GM21367 (cell line): ENCODE data around the gene TMEM165.

Experiments used
- ATAC-seq: cut with Tn5 transposase; IDR thresholded peaks from one replicate; pipeline ENCODE4 v1.9.1; 2021; ENCODE audit not compliant: unreplicated experiment

The TMEM165 gene

DNA sequence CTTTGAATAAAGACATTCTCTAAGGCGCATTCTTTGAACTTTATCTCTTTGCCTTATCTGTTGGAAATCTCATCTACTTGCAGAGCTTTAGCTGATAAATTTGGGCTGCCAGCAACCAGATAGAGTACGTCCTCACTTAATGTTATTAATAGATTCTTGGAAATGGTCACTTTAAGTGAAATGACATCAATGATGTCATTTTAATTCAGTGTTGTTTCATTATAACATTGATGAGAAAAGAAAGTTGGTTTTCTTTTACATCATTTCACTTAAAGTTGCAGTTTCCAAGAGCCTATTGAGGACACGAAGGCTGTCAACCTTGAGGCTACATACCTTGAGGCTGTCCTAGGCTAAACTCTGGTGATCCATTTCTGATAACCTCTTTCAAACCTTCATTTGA lies 9.3 kb downstream of the TMEM165 start:
- ATAC-seq = no peak

DNA sequence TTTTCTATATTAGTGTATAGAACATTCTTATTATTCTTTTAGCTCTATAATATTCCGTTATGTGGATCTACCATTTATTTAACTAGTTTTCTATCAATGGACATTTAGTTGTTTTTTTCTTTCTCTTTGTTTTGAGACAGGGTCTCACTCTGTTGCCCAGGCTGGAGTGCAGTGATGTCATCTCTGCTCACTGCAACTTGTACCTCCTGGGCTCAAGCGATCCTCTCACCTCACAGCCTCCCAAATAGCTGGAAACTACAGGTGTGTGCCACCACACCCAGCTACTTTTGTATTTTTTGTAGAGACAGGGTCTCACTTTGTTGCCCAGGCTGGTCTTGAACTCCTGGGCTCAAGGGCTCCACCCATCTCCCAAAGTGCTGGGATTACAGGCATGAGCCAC lies 10.8 kb downstream of the TMEM165 start:
- no peak for ATAC-seq

DNA sequence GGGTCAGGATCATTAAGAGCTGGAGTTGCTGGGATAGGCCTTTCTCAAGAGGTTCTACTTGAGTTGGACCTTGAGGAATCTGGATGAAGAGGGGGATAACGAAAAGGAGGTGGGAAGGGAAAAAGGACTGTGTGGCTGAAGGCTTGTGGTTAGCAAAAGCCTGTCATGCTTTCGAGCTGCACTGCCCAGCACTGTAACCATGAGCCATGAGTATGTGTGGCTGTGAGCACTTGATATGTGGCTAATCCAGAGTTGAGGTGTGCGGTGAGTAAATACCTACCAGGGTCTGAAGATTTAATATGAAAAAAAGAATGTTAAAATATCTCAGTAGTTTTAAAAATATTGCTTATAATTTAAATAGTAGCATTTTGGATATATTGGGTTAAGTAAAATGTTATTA lies 11.4 kb downstream of the TMEM165 start:
- no peak for ATAC-seq

DNA sequence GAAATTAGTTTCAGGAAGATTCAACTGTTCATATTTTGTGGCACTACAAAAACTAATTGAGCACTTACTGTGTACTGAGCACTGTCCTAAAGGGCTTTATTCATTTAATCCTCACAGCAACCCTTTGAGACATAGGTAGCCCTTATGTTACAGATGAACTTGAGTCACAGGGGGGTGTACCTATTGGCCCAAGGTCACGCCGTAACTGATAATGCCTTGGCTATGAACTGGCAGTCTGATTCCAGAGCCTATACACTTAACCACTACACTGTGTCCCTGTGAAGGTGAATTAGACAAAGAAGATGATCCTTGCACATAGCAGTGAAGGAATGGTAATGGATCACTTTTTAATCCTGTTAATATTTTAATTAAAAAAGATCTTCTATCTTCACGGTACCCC lies 12.0 kb downstream of the TMEM165 start:
- no peak for ATAC-seq

DNA sequence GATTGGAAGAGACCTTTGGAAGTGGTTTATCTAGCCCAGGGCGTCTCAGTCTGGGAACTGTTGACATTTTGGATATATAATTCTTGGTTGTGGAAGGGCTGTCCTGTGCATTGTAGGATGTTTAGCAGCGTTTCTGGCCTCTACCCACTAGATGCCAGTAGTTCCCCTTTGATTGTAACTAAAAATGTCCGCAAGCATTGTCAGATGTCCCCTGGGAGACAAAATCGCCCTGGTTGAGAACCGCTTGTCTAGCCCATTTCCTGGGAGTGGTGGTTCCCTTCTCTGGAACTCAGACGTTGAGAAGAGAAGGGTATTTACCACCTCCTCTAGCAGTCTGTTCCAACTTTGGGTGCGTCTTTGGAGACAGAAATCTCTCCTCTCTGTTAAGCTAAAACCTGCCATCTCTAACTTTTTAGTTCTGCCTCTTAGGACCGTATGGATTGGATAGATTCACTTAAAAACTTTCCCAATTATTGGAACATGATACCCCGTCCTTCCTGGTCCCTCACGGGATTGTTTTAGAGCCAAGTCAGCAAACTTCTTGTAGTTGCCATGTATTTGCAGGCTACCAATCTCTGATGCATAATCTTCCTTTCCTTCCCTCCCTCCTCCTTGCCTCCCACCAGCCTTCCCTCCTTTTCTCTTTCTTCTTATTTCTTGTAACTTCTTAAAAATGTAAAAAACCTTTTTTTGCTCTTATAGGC lies 13.9 kb downstream of the TMEM165 start:
- peak; percentile 56 for ATAC-seq

DNA sequence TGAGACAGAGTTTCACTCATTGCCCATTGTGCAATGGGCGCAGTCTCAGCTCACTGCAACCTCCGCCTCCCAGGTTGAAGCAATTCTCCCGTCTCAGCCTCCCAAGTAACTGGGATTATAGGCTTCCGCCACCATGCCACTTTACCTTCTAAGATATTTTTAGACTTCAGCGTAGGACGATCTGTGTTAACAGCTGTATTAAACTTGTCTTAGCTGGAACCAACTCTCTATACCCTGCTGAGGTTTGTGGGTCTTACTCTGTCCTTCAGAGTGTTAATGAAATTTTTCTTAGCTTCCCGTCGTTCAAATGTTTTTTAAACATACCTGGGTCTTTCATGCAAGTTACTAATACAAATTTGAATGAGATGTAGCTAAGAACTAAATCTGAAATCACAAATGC lies 14.7 kb downstream of the TMEM165 start:
- ATAC-seq = no peak

DNA sequence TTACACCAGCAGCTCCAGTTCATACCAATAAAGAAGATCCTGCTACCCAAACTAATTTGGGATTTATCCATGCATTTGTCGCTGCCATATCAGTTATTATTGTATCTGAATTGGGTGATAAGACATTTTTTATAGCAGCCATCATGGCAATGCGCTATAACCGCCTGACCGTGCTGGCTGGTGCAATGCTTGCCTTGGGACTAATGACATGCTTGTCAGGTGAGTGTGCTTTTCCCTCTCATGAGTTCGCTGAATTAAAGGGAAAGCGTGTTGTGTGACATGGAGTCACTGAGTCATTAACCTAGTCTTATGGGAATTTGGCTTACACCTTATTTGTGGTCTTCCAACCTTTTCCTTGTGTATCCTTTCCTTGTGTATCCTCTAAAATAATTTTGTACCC lies 15.9 kb downstream of the TMEM165 start:
- ATAC-seq = no peak

DNA sequence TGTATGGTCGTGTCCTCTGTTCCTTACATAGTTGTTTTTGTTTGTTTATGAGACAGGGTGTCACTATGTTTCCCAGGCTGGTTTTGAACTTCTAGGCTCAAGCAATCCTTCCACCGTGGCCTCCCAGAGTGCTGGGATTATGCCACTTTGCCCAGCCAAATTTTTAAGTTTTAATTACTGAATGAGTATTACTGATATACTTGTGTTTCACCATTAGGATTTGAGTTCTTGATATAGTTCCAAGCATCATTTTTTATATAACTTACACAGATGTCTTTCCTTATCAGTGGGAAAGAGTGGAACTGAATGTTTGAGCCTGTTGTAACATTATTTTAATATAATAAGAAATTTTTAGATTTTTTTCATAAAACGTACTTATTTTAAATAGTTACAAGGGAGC lies 20.4 kb downstream of the TMEM165 start:
- no peak for ATAC-seq

DNA sequence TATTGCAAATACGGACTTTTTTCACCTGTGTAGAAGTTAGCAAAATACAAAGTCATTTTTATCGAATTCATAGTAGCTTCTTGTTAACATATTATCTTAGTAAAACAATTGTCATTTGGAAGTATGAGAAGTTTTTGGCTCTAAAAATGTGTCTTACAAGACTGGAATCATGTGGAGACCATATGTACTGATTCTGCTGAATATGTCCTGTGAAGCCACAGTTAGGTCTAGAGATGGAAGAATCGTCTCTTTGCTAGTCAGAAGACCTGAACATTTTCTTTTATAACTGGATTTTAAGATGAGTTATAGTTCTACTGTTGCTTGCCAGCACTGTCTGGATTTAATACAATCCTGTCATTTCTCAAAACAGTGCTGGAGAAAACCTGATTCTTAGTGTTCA lies 29.0 kb downstream of the TMEM165 start:
- no peak for ATAC-seq

DNA sequence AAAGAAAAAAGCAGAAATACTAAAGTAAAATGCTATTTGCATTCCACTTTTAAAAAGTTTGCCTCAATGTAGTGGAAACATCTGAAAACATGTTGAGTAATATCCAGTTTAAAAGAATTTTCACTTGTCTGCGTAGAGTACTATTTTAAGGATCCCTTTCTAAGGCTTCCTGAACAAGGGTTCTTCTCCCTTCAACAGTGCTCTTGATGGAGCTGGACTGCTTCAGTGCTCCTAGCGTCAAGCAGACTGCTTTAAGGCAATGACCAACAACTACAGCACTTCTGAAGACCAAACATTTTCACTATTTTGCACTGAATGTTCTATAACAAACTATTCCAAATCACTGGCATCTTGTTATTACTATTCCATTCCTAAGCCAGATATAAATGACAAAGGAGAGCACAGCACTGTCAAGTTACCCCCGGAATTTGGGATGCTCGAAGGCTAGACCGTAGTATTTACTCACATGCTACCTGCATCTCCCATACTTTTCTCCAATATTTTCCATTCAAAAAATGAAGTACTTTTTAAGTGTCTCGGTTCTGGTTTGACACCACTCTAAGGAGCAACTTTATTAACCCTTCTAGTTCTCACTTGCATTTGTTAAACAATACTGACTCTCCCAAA lies 36.1 kb downstream of the TMEM165 start:
- no peak for ATAC-seq

DNA sequence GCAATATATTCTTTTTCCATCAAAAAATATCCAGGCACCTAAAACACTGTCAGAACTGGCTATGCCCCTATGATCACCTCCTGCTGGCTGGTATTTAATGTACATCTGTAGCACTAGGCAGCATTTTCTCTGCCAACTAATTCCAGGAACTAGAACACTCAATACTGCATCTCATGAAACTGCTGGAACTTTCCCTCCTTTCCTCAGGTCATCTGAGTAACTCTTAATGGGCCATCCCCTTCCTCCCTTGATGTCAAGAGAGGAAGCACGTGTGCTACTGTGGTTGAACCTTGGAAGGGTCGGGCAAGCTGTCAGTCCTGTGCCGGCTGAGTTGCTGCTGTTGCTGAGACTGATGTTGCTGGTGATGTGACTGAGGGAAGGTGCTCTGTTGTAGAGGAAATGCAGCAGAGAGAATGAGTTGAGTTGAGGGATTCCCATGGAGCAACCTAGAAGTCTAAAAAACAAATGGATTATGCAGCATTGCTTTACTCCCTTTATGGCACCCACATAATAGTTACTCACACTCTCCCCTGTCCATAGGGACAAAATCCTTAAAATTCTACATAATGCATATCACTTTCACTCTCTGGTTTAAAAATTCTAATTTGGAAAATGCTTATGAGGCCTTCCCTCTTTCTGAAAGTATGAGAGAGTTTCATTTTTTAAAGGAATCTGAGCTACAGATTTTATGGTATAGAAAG lies 39.5 kb downstream of the TMEM165 start:
- ATAC-seq = no peak

DNA sequence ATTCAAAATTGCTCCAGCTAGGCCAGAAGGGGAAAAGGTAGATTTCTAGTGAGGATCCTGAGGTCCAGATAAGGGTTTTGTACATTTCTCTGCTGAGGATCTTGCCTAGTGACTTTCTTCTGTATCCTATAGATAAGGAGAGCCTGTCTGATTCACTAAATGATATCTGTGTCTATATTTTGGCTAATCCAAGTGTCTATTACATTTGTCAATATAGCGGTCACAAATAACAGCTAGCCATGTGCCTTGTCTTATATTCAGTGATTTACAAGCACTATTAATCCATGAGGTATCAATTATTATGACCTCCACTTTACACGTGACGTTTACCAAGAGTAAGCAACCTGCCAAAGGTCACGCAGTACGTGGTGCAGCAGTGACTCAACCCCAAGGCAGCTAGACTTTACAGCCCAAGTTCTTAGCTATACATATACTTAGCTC lies 41.6 kb downstream of the TMEM165 start:
- no peak for ATAC-seq

DNA sequence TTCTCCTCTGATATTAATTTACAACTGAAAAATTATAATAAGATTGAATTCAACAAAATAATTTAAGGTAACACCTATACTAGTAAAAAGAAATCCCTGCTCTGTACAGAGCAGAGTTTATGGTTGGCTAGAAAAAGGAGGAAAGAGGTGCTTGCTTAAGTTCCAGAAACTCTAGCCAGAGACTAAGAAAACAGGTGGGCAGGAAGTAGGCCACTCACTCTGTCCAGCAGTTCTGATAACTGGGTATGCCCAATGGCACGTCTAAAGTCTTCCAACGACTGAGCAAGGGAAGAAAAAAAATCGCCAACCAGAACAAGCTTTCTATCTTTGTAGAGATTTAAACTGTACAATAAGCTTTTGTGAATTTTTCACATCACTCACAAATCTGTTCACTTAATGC lies 42.1 kb downstream of the TMEM165 start:
- ATAC-seq = no peak

DNA sequence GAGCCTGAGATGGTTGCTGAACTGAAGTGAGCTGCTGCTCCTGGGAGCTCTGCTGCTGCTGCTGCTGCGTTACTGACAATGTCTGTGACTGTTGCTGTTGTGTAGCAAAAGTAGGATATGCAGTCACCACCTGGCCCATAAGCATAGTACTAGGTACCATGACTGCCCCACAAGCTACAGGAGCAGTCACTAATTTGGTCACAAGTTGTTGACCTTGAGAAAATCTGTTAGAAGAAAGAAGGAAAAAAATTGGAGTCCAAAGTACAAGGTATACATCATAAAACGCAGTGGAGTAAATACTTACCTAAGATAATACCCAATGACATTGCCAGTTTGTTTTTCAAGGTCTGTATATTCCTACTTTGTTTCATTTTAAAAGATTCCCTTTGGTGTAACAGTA lies 42.6 kb downstream of the TMEM165 start:
- no peak for ATAC-seq

DNA sequence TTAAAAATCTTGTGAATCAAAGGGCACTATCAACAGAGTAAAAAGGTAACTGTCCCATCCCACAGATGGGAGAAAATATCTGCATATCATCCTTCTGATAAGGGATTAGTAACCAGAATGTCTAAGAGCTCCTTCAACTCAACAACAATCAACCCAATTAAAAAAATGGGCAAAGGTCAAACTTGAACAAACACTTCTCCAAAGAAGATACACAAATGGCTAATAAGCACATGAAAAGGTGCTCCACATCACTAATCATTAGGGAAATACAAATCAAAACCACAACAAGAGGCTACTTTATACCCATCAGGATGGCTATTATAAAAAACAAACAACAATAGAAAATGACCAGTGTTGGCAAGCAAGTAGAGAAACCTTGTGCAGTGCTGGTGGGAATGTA lies 43.3 kb downstream of the TMEM165 start:
- no peak for ATAC-seq

DNA sequence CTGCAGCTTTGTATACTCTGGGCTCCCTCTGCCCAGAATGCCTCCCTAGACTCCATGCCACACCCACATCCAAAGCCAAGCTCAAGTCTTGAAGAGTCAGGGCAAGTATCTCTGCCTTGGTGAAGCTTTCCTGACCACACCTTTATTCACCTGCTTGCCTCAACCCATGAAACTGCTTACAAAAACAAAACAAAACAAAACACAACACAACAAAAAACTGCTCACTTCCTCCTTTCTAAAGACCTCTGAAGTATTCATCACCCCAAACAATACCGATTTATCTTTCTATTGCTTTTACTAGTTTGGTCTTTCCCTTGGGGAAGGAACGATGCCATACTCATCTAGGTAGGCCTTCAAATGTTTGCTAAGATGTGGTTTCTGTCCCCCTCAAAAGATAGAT lies 45.0 kb downstream of the TMEM165 start:
- no peak for ATAC-seq

DNA sequence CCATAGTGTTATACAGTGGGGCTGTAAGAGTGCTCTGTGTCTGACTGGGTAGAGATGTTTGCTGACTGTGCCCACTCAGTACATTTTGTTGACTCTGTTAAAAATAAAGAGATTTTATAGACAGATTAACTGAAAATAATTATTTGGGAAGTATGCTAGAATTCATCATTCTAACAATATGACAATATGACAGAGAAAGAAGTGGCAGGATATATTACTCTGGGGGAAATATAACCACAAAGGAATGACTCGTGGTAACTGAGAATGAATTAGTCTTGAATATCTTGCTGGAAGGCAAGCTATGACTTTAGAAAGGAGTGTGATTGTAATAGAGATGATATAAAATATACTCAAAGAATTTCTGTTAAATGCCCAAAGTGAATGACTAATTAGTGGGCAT lies 46.8 kb downstream of the TMEM165 start:
- no peak for ATAC-seq

DNA sequence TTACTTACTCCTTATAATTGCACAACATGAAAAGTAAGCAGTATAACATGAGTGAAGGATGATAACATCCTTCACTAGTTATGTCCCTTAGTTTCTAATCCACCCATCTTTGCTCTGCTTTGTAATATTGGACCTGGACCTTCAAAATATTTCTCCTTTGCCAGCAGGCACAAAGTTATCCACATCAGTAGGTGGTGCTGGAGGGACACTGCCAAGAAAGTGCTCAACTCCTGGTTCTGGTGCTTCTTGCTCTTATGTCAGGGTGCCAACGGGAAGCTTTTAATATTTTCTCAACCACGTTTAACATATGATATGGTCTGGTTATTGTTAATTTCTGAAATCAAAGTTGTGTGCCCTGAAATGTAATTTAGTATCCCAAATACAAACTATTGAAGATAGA lies 49.1 kb downstream of the TMEM165 start:
- no peak for ATAC-seq

DNA sequence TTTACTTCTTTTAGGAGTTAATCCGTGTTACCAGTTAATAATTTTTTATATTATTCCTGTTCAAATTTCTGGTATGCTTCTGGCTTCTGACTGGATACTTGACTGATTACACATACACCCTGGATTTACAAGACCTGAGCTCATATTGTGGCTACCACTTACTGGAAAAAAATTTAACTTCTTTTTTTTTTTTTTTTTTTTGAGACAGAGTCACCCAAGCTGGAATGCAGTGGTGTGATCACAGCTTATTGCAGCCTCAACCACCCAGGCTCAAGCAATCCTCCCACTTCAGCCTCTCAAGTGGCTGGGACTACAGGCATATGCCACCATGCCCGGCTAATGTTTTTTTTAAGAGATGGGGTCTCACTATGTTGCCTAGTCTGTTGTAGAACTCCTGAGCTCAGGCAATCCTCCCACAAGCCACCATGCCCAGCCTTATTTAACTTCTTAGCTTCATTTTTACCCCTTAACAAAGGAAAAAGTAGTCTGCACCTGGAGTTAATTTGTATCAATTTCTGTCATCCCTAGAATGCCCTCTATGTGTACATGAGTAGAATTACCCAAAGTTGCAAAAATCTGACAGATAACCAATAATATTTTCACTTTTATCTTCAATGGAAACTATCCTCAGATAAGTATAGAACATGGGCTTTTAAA lies 50.3 kb downstream of the TMEM165 start:
- ATAC-seq = no peak

DNA sequence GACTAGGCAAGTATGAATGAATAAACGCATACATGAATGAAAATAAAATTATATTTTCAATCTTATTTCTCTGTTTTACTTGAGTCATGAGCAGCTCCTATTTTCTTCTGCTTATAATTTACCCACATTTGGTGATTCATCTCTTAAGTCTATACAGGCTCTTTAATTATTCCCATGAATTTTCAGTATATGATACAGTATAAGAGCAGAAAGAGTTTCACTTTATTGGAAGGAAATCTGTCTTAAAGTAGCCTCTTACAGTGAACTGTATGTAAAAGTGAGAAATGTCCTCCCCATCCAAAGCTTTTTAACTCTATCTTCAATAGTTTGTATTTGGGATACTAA lies 50.8 kb downstream of the TMEM165 start:
- no peak for ATAC-seq

DNA sequence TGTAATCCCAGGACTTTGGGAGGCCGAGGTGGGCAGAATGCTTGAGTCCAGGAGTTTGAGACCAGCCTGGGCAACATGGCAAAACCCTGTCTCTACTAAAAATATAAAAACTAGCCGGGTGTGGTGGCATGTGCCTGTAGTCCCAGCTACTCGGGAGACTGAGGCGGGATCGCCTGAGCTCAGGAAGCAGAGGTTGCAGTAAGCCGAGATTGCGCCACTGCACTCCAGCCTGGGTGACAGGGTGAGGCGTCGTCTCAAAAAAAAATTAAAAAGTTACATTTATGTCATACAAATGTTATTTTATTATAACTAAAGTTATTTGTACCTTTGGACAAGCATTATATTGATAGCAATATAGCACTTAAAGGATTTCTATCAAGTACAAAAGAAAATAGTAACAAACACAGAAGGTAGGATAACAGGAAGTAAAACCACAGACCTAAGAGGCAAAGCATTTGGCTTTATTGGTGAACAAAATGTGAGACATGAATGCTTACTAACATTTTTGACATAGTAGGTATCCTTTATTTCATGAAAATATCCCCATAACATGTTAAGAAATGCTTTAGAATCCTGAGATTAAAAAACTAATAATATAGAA lies 51.5 kb downstream of the TMEM165 start:
- ATAC-seq = no peak

DNA sequence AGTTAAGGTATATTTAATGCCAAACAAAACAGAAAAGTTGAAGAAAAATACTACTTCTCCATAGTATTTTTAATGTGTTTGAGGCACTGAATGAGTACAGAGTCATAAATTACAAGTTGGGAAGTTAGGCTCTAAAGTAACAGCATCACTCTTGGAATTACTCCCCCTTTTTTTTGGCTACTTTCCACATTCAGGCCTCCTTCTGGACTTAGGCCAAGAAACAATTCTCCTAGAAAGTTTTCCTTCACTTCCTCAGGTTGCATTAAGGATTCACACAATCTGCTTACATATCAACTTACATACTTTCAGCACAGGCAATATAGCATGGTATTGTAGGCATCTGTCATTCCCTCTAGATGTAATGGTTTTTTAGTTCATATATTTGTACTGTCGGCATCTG lies 52.1 kb downstream of the TMEM165 start:
- no peak for ATAC-seq
